GM19467 (cell line): ENCODE data around the gene CCDC174.
"Not testable (repeated sequence)": the region's sequence is repeated elsewhere in the genome, so short reads cannot be mapped to it uniquely, and the experiment has no call there.

Experiments
- ATAC-seq: cut with Tn5 transposase; IDR thresholded peaks from one replicate; pipeline ENCODE4 v1.9.1; 2021; ENCODE audit warnings: mild to moderate bottlenecking, moderate library complexity; ENCODE audit not compliant: unreplicated experiment

Gene CCDC174

GRCh38 chr3:14651440-14652251 is at the start of gene CCDC174:
CCDC174 (plus strand) TSS chr3:14651762; CDS start chr3:14651837, 75 bp downstream.
- ATAC-seq: peak; percentile 97

- no peak for ATAC-seq
Measured at GRCh38 chr3:14602006-14602803, 49.4 kb upstream of the CCDC174 start.

DNA sequence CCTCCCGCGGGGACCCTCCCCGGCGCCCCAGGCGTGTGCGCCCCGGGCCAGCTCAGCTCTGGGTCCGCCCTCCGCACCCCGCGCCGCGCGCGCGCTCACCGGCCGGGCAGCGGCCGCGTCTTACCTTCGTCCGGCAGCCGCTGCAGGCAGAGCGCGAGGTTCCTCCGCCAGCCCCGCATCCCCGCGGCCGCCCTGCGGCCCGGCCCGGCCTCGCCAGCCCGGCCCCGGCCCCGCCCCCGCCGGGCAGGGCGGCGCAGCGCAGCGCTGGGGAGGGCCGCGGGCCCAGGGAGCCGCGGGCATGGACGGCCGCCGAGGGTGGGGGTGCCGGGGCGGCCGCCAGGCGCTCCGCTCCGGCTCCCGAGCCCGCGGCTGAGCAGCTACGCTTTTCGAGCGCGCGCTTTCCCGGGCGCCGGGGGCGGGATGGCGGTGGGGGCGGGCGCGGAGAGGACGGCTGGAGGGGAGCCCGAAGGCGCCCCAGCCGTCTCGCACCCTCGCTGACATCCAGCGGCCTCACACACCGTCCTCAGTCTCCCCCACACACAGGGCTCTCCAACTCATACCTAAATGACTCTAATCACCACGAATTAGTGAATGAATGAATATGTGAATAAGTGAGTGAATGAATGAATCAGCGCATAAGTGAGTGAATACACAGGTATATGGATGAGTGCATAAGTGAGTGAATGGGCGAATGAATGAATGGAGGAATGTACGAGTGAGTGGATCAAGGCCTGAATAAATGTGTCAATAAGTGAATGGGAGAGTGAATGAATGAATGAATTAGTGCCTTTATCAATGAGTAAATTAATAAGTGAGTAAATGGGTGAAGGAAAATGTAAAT is 48.5 kb upstream of the CCDC174 start:
- no peak for ATAC-seq

GRCh38 chr3:14605067-14605466 is 46.5 kb upstream of the CCDC174 start:
- ATAC-seq: no peak

GRCh38 chr3:14605744-14606143 is 45.8 kb upstream of the CCDC174 start:
- ATAC-seq: no peak

DNA sequence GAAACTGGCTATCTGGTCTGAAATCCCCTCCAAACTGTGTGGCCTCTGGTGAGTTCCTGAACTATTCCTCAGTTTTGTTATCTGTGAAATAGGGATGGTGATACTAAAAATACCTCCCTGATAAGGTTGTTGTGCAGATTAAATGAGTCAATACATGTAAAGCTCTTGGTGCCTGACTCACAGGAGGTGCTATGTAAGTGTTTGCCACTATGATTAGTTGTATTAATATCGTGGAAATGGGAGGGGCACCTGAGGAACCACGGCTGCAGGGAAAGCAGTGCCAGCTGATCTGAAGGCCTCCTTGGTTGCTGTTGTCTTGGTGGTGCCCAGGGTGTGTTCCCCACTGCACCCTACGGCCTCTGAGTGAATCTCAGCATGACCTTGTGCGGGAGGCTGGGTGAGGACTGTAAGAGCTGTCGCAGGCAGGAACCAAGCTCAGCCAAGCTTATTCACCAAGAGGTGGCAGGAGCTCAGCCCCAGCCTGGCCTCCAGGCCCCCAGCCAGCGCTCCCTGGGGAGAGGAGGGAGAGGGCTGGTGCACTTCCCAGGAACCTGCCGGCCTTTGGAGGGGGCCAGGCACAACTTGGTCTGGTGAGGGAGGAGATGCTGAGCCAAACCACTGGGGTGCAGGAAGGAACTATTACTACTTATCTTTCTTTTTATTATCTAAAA is 44.8 kb upstream of the CCDC174 start:
- ATAC-seq: no peak

DNA sequence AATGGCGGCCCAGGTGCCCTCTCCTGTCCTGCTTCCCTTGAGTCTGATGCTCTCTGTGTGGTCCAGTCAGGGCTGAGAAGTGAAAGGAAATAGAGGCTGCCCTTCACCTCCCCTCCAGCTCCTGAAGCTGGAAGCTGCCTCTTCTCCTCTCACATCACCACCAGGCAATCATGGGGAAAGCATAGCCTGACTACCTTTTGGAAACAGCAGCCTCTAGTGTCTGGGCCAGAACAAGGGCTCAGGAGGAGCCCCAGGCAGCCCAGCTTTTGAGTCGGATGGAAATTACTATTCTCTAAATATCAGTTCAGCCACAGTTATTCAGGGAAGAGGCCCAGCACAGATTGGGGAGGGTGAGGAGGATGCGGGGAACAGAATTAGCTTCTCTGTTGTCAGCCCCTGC is 43.3 kb upstream of the CCDC174 start:
- no peak for ATAC-seq

GRCh38 chr3:14609058-14609457 is 42.5 kb upstream of the CCDC174 start:
- ATAC-seq: not testable (repeated sequence)

- ATAC-seq: no peak
Measured at GRCh38 chr3:14609506-14609905, 42.1 kb upstream of the CCDC174 start.

- no peak for ATAC-seq
Measured at GRCh38 chr3:14609941-14610340, 41.6 kb upstream of the CCDC174 start.

GRCh38 chr3:14614189-14614588 is 37.4 kb upstream of the CCDC174 start:
- ATAC-seq: no peak

DNA sequence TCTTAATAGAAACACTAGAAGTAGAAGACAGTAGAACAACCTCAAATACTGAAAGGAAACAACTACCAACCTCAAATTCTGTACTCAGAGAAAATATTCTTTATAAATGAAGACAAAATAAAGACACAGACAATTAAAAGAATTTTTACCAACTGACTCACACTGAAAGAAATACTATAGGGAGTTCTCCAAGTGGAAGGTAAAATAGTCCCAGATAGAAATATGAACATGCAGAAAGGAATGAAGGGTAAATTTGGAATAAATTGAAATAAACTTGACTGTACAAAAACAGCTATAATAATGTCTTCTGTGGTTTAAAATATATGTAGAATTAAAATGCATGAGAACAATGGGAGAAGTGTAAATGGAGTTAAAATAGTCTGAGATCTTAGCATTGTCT is 36.7 kb upstream of the CCDC174 start:
- ATAC-seq: no peak

- no peak for ATAC-seq
Measured at GRCh38 chr3:14616606-14617507, 34.7 kb upstream of the CCDC174 start.

DNA sequence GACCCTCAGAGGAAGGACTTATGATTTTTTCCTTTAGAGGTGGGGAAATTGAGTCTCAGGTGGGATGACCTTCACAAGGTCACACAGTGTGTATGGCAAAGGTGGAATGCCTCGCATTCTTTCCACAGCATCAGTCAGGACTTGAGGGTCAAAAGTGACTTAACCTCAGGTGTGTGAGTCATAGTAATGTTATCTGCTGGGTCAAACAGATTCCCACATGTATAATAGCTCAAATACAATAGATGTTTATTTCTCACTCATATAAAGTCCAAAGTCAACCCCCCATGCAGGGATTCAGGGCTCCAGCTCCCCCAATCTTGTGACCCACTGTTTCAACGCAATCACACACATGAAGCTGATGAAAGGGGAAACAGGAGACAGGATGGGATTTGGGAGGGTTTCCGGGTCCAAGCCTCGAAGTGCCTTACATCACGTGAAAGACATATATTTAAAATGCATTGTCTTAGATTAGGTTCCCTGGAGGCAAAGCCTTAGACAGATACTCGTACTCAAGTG is 34.0 kb upstream of the CCDC174 start:
- ATAC-seq: no peak

GRCh38 chr3:14619605-14620004 is 32.0 kb upstream of the CCDC174 start:
- no peak for ATAC-seq

GRCh38 chr3:14620512-14620911 is 31.1 kb upstream of the CCDC174 start:
- no peak for ATAC-seq

DNA sequence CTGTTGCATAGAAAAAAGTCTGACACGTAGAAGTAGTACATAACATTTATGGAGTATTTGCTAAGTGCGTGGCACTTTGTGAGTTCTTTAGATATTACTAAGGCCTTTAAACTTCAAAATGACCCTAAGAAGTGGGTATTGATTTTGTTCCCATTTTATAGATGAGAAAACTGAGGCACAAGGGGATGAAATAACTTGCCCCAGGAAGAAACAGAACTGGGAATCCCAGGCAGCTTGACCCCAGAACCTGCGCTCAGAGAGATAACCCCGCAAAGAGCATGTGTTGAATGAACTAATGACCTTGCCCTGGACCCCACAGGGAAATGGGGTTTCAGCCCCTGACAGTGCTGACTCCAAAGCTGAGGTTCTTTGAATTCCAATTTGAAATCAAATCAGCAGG is 30.5 kb upstream of the CCDC174 start:
- ATAC-seq: no peak

DNA sequence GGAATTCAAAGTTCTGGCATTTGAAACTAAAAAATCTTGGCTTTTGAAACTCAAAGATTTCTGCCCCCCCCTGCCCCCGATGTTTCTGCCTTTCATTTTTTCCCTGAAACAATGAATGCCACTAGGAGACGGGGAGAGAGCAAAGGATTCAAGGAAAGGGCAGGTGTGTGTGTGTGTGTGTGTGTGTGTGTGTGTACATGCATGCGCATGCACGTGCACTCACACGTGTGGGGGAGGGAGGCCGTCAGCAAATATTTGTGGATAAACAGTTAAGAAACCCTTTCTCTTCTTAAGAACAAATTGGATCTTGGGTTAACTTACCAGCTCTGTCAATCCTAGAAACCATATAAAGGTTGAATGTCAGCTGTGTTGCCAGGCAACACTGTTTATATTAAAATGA is 29.2 kb upstream of the CCDC174 start:
- no peak for ATAC-seq

- no peak for ATAC-seq
Measured at GRCh38 chr3:14623569-14624051, 28.0 kb upstream of the CCDC174 start.
